Ascending aorta (tissue), 2 donors: ENCODE results near the gene PLCB1. TPM values are rescaled to one million over a fixed set of nuclear protein-coding genes. Genes with fewer than 3 reads are reported as not detected.

Source experiments
- DNase-seq, 2 donors: peaks; one replicate each; pipeline ENCODE4 v3.0.0-alpha.2; 2019; ENCODE audit warnings: low spot score in 2 of 2
- H3K27ac ChIP-seq, 2 donors: fragments of 200-600 bp; sonication (generic); one replicate each; pipeline ENCODE4 v1.5.1; 2016 to 2017; ENCODE audit warnings: mild to moderate bottlenecking in 1 of 2
- H3K27me3 ChIP-seq: fragments of 200-600 bp; sonication (generic); one replicate; pipeline ENCODE4 v1.5.1; 2017
- H3K36me3 ChIP-seq, 2 donors: fragments of 200-600 bp; sonication (generic); one replicate each; pipeline ENCODE4 v1.5.1; 2016
- H3K4me1 ChIP-seq, 2 donors: fragments of 200-600 bp; sonication (generic); one replicate each; pipeline ENCODE4 v1.5.1; 2016 to 2017; ENCODE audit warnings: mild to moderate bottlenecking in 1 of 2
- H3K4me3 ChIP-seq, 2 donors: fragments of 200-600 bp; sonication (generic); one replicate each; pipeline ENCODE4 v1.5.1; 2016 to 2017; ENCODE audit warnings: mild to moderate bottlenecking in 1 of 2
- H3K9me3 ChIP-seq, 2 donors: fragments of 200-600 bp; sonication (generic); one replicate each; pipeline ENCODE4 v1.5.1; 2016
- CTCF ChIP-seq, 3 experiments: fragments of 200-600 bp in 2 of 3; fragments of 450-650 bp in 1 of 3; sonication (generic) in 2 of 3; IDR thresholded peaks; one replicate each; pipeline ENCODE4 v1.5.1; 2016 to 2019; ENCODE audit warnings: antibody characterized with exemption in 3 of 3, mild to moderate bottlenecking in 1 of 3, moderate library complexity in 1 of 3
- intact Hi-C: fragments of 100-400 bp; cut with DNase I; formaldehyde crosslinking; loops from one replicate; pipeline ENCODE4 v1.15.1; 2023
- total RNA-seq: library from RNA; depleted of rRNA; stranded (reverse); fragments of >200 nt; gene quantifications from one replicate; pipeline ENCODE4 v1.1.0, GENCODE V29; 2016

PLCB1 gene
- total RNA-seq, 1 donor from 2014 or later: 22.9 TPM

GRCh38 chr20:8471465-8471864 is 339.4 kb downstream of the PLCB1 start:
- H3K4me1 ChIP-seq: no peaks in the 10 kb centered on the region
- no peaks in the 10 kb centered on the region for H3K27me3 ChIP-seq
- H3K36me3 ChIP-seq: no peaks in the 10 kb centered on the region
- TF ChIP-seq CTCF (IDR thresholded peaks at IDR 0.05): no peak
- H3K27ac ChIP-seq: no peak overlapping the region
- no peaks in the 10 kb centered on the region for H3K9me3 ChIP-seq
- no peak overlapping the region for H3K4me3 ChIP-seq
- no peak for DNase-seq
- intact Hi-C loops: no loop called here

- intact Hi-C loops: no loop called here
- Histone ChIP-seq H3K36me3 (no peaks in the 10 kb centered on the region), H3K27me3 (no peaks in the 10 kb centered on the region), H3K9me3 (no peaks in the 10 kb centered on the region), H3K27ac (no peak overlapping the region), H3K4me1 (no peaks in the 10 kb centered on the region), H3K4me3 (no peak overlapping the region)
- no peak for TF ChIP-seq CTCF (IDR thresholded peaks at IDR 0.05)
- no peak for DNase-seq
Measured at GRCh38 chr20:8473459-8473858, 341.4 kb downstream of the PLCB1 start.

- Histone ChIP-seq H3K27me3 (no peaks in the 10 kb centered on the region), H3K36me3 (no peaks in the 10 kb centered on the region), H3K27ac (no peak overlapping the region), H3K4me1 (no peaks in the 10 kb centered on the region), H3K4me3 (no peak overlapping the region), H3K9me3 (no peaks in the 10 kb centered on the region)
- no peak for TF ChIP-seq CTCF (IDR thresholded peaks at IDR 0.05)
- intact Hi-C loops: no loop called here
- DNase-seq: no peak
Measured at GRCh38 chr20:8474027-8474668, 342.1 kb downstream of the PLCB1 start.

- no peaks in the 10 kb centered on the region for H3K4me1 ChIP-seq
Measured at GRCh38 chr20:8476021-8476420, 344.0 kb downstream of the PLCB1 start.

GRCh38 chr20:8480597-8480996 is 348.5 kb downstream of the PLCB1 start:
- intact Hi-C loops: no loop called here
- Histone ChIP-seq H3K27ac (no peak overlapping the region), H3K27me3 (no peaks in the 10 kb centered on the region), H3K36me3 (no peaks in the 10 kb centered on the region), H3K9me3 (no peaks in the 10 kb centered on the region), H3K4me1 (no peaks in the 10 kb centered on the region), H3K4me3 (no peak overlapping the region)
- TF ChIP-seq CTCF (IDR thresholded peaks at IDR 0.05): no peak
- no peak for DNase-seq

More at GRCh38 chr20:8476021-8476420, 344.0 kb downstream of the PLCB1 start:
- no peak overlapping the region for H3K4me3 ChIP-seq
- H3K27me3 ChIP-seq: no peaks in the 10 kb centered on the region
- no peak for TF ChIP-seq CTCF (IDR thresholded peaks at IDR 0.05)
- no peaks in the 10 kb centered on the region for H3K36me3 ChIP-seq
- no peaks in the 10 kb centered on the region for H3K9me3 ChIP-seq
- intact Hi-C loops: no loop called here
- no peak for DNase-seq
- no peak overlapping the region for H3K27ac ChIP-seq

GRCh38 chr20:8487696-8488095 is 355.6 kb downstream of the PLCB1 start:
- DNase-seq: no peak
- TF ChIP-seq CTCF (IDR thresholded peaks at IDR 0.05): no peak
- Histone ChIP-seq H3K9me3 (no peaks in the 10 kb centered on the region), H3K36me3 (no peaks in the 10 kb centered on the region), H3K27ac (no peak overlapping the region), H3K27me3 (no peaks in the 10 kb centered on the region), H3K4me3 (no peak overlapping the region), H3K4me1 (no peaks in the 10 kb centered on the region)
- intact Hi-C loops: no loop called here
